GM12878 (cell line): Measurements from ENCODE around the gene MRPL33. TPM values are rescaled to one million over a fixed set of nuclear protein-coding genes. Genes with fewer than 3 reads are reported as not detected.

Source experiments
- ATAC-seq: fragments of 200-7000 bp; cut with Tn5 transposase; 3 replicates; pipeline ENCODE4 v1.9.1; 2020; ENCODE audit warnings: mild to moderate bottlenecking, moderate library complexity
- BruUV-seq: library from RNA; stranded (reverse); fragments of 400-500 nt; replicated peaks from 2 replicates; lab custom pipeline; 2021; lab: Mats Ljungman, UMichigan
- CTCF ChIA-PET: fragments of 300-600 bp; sonication (Branson Sonifier 250); formaldehyde crosslinking; extraction: SDS; loops from one replicate; lab custom pipeline; 2021; ENCODE audit warnings: inconsistent platforms; lab: Yijun Ruan, JAX
- POLR2A ChIA-PET: fragments of 350-600 bp; formaldehyde crosslinking; extraction: SDS; loops from one replicate; lab custom pipeline; 2021; ENCODE audit warnings: inconsistent platforms; lab: Charles Lee
- RAD21 ChIA-PET: fragments of 300-600 bp; sonication (Branson Sonifier 250); formaldehyde crosslinking; loops from one replicate; lab custom pipeline; 2023; ENCODE audit warnings: antibody characterized with exemption; ENCODE audit not compliant: unreplicated experiment; lab: Charles Lee
- SMC1A ChIA-PET: fragments of 300-600 bp; sonication (Branson Sonifier 250); formaldehyde crosslinking; loops from one replicate; lab custom pipeline; 2023; ENCODE audit not compliant: unreplicated experiment, uncharacterized antibody; lab: Charles Lee
- DNase-seq: peaks from one replicate; pipeline ENCODE4 v3.0.0-alpha.2; 2011; ENCODE audit warnings: low read depth, low spot score
- FAIRE-seq: peaks from 3 replicates; lab custom pipeline; 2011; peaks lifted over from hg19 to GRCh38; lab: Jason Lieb, UNC
- H2AFZ ChIP-seq: 2 replicates; pipeline ENCODE4 v1.6.0; 2011; ENCODE audit warnings: low read depth, low read length, control low read depth; ENCODE audit not compliant: control insufficient read depth
- H3K27ac ChIP-seq: 2 replicates; pipeline ENCODE4 v1.5.1; 2011; ENCODE audit warnings: control low read depth; ENCODE audit not compliant: control insufficient read depth, insufficient read depth
- H3K27me3 ChIP-seq, 2 experiments: replicated peaks in 1 of 2; 2 replicates each; pipeline versions ENCODE4 v1.6.0 to v1.6.1; 2011; ENCODE audit warnings: low read length in 1 of 2; ENCODE audit not compliant: control insufficient read depth in 2 of 2, insufficient read depth in 2 of 2
- H3K36me3 ChIP-seq, 2 experiments: 2 replicates each; pipeline ENCODE4 v1.5.1; 2011; ENCODE audit warnings: low read length in 1 of 2; ENCODE audit not compliant: control insufficient read depth in 2 of 2, insufficient read depth in 2 of 2
- H3K4me1 ChIP-seq: 2 replicates; pipeline ENCODE4 v1.6.1; 2011; ENCODE audit warnings: mild to moderate bottlenecking, low read length, moderate library complexity, mixed read lengths; ENCODE audit not compliant: control insufficient read depth, insufficient read depth
- H3K4me2 ChIP-seq: 2 replicates; pipeline ENCODE4 v1.6.0; 2011; ENCODE audit warnings: control low read depth; ENCODE audit not compliant: control insufficient read depth, insufficient read depth
- H3K4me3 ChIP-seq: fragments of 200-600 bp; sonication (generic); 2 replicates; pipeline ENCODE4 v1.5.1; 2016
- H3K79me2 ChIP-seq: 2 replicates; pipeline ENCODE4 v1.6.0; 2011; ENCODE audit warnings: low read length; ENCODE audit not compliant: control insufficient read depth, insufficient read depth
- H3K9ac ChIP-seq: 2 replicates; pipeline ENCODE4 v1.8.0; 2011; ENCODE audit warnings: low read length, control low read depth, mixed read lengths; ENCODE audit not compliant: control insufficient read depth, insufficient read depth
- H3K9me3 ChIP-seq: replicated peaks from 3 replicates; pipeline ENCODE4 v1.5.1; 2011; ENCODE audit warnings: mild to moderate bottlenecking, low read length; ENCODE audit not compliant: control insufficient read depth, insufficient read depth
- H4K20me1 ChIP-seq: 2 replicates; pipeline ENCODE4 v1.6.0; 2011; ENCODE audit not compliant: control insufficient read depth, insufficient read depth
- DPF2 ChIP-seq: fragments of 450-650 bp; IDR thresholded peaks from 2 replicates; pipeline ENCODE4 v1.6.1; 2017; ENCODE audit warnings: mild to moderate bottlenecking
- POLR2AphosphoS2 ChIP-seq: IDR thresholded peaks from 2 replicates; pipeline ENCODE4 v1.6.1; 2011; ENCODE audit warnings: low read depth, mild to moderate bottlenecking, low read length, improper control_type of control experiment, moderate library complexity
- POU2F2 ChIP-seq: IDR thresholded peaks from 3 replicates; pipeline ENCODE4 v1.6.1; 2011; ENCODE audit warnings: low read depth, mild to moderate bottlenecking, low read length, borderline replicate concordance
- RAD51 ChIP-seq: fragments of 450-650 bp; IDR thresholded peaks from 2 replicates; pipeline ENCODE4 v1.6.1; 2016; ENCODE audit warnings: moderate library complexity, mild to moderate bottlenecking, inconsistent platforms
- RELA ChIP-seq: fragments of 450-650 bp; IDR thresholded peaks from 2 replicates; pipeline ENCODE4 v1.8.0; 2014; ENCODE audit warnings: borderline replicate concordance; ENCODE audit not compliant: partially characterized antibody
- SMC3 ChIP-seq: IDR thresholded peaks from 2 replicates; pipeline ENCODE4 v1.6.1; 2011; ENCODE audit warnings: low read length, improper control_type of control experiment, borderline replicate concordance
- SUZ12 ChIP-seq: fragments of 200-600 bp; sonication (generic); IDR thresholded peaks from one replicate; pipeline ENCODE4 v1.6.1; 2018; ENCODE audit warnings: antibody characterized with exemption, mild to moderate bottlenecking; ENCODE audit not compliant: unreplicated experiment
- TCF7 ChIP-seq: IDR thresholded peaks from 2 replicates; pipeline ENCODE4 v1.6.1; 2014; ENCODE audit warnings: antibody characterized with exemption, borderline replicate concordance
- ZNF384 ChIP-seq: IDR thresholded peaks from 2 replicates; pipeline ENCODE4 v1.6.1; 2012; ENCODE audit warnings: low read depth, mild to moderate bottlenecking, low read length, improper control_type of control experiment, borderline replicate concordance
- whole genome bisulfite sequencing: methylation state at CpG from one replicate; pipeline ENCODE4 v1.1.6; 2016; ENCODE audit warnings: low lambda C conversion rate; ENCODE audit not compliant: insufficient replicate concordance, insufficient coverage; ENCODE audit errors: missing lambda C conversion rate; 5-methylcytosine and 5-hydroxymethylcytosine counted together
- in situ Hi-C: fragments of 300-500 bp; cut with MboI; formaldehyde crosslinking; loops from 9 replicates; pipeline ENCODE4 v1.14.3; 2018; ENCODE audit warnings: mixed read lengths
- intact Hi-C: fragments of 100-400 bp; cut with micrococcal nuclease; formaldehyde crosslinking; loops from one replicate; pipeline ENCODE4 v1.14.2; 2022; ENCODE audit not compliant: unreplicated experiment
- polyA plus RNA-seq, 11 experiments: library from polyadenylated mRNA; depleted of rRNA in 4 of 11; unstranded in 6 of 11; stranded (reverse) in 5 of 11; fragments of >200 nt; fragmentation: Nextera tagmentation in 4 of 11; fragmentation: Illumina TruSeq in 1 of 11; extraction: Ambion mirVana in 4 of 11; extraction: Trizol in 1 of 11; gene quantifications; 1 replicate in 1 of 11; 2 replicates in 10 of 11; pipeline versions ENCODE4 v1.2.1 to v1.2.3, GENCODE V29; 2011 to 2016; ENCODE audit warnings: inconsistent platforms in 2 of 11, missing spikeins in 2 of 11, low read depth in 1 of 11
- total RNA-seq, 4 experiments: library from RNA; depleted of rRNA in 3 of 4; stranded (reverse); fragments of >200 nt in 3 of 4; fragmentation: Illumina TruSeq in 1 of 4; extraction: Trizol in 1 of 4; gene quantifications; 2 replicates each; pipeline versions ENCODE4 v1.2.1 to v1.2.3, GENCODE V29; 2013 to 2021
- TF ChIP-seq, protein P1 (sequence below): fragments of 450-650 bp; formaldehyde crosslinking; IDR thresholded peaks from 2 replicates; pipeline ENCODE4 v1.5.0; 2022; ENCODE audit warnings: mild to moderate bottlenecking, missing genetic modification characterization
- TF ChIP-seq, protein P2 (sequence below): fragments of 450-650 bp; IDR thresholded peaks from 2 replicates; pipeline ENCODE4 v1.6.1; 2018; ENCODE audit warnings: borderline replicate concordance, mild to moderate bottlenecking; ENCODE audit not compliant: partially characterized antibody
- TF ChIP-seq, protein P3 (sequence below): IDR thresholded peaks from 2 replicates; pipeline ENCODE4 v1.6.1; 2012; ENCODE audit warnings: low read depth, low read length, improper control_type of control experiment
- TF ChIP-seq, protein P4 (sequence below): IDR thresholded peaks from 2 replicates; pipeline ENCODE4 v1.6.1; 2011; ENCODE audit warnings: low read depth, low read length, improper control_type of control experiment, borderline replicate concordance

Gene MRPL33
- total and polyA plus RNA-seq, 10 of the 15 experiments (the other 5 are each of a cell fraction or from before 2014, with no cell fraction given): 50.1 to 318 (median 160) TPM

DNA sequence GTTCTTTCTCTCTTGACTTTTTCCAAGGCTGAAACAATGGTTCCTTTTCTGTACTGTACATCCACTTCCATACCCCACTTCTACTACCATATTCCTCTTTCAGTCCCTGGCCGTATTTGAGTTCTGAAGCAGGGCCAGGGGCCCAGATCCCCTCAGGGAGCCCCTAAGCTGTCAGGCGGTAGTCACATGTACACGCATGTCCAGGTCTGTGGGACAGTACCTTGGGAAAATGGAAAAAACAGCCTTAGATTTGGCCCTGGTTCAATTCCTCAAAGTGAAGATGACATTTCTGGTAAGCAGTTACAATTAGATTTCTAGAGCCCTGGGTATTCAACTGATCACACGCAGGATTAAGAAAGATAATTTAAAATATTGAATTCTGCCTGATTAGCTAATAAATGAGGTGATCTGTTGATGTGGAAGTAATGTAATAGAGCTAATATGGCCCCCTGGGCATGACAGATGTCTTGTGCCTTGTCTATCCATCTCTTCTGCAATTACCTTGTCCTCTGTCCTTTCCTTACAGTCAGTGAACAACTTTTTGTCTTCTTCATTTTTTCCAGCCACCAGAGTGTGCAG lies 44.4 kb downstream of the MRPL33 start (continued):
- TF ChIP-seq, protein P1, sequence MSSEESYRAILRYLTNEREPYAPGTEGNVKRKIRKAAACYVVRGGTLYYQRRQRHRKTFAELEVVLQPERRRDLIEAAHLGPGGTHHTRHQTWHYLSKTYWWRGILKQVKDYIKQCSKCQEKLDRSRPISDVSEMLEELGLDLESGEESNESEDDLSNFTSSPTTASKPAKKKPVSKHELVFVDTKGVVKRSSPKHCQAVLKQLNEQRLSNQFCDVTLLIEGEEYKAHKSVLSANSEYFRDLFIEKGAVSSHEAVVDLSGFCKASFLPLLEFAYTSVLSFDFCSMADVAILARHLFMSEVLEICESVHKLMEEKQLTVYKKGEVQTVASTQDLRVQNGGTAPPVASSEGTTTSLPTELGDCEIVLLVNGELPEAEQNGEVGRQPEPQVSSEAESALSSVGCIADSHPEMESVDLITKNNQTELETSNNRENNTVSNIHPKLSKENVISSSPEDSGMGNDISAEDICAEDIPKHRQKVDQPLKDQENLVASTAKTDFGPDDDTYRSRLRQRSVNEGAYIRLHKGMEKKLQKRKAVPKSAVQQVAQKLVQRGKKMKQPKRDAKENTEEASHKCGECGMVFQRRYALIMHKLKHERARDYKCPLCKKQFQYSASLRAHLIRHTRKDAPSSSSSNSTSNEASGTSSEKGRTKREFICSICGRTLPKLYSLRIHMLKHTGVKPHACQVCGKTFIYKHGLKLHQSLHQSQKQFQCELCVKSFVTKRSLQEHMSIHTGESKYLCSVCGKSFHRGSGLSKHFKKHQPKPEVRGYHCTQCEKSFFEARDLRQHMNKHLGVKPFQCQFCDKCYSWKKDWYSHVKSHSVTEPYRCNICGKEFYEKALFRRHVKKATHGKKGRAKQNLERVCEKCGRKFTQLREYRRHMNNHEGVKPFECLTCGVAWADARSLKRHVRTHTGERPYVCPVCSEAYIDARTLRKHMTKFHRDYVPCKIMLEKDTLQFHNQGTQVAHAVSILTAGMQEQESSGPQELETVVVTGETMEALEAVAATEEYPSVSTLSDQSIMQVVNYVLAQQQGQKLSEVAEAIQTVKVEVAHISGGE (CRISPR knock-in tag): no peak
- no peak for TF ChIP-seq RELA
- TF ChIP-seq DPF2: no peak
- TF ChIP-seq, protein P2, sequence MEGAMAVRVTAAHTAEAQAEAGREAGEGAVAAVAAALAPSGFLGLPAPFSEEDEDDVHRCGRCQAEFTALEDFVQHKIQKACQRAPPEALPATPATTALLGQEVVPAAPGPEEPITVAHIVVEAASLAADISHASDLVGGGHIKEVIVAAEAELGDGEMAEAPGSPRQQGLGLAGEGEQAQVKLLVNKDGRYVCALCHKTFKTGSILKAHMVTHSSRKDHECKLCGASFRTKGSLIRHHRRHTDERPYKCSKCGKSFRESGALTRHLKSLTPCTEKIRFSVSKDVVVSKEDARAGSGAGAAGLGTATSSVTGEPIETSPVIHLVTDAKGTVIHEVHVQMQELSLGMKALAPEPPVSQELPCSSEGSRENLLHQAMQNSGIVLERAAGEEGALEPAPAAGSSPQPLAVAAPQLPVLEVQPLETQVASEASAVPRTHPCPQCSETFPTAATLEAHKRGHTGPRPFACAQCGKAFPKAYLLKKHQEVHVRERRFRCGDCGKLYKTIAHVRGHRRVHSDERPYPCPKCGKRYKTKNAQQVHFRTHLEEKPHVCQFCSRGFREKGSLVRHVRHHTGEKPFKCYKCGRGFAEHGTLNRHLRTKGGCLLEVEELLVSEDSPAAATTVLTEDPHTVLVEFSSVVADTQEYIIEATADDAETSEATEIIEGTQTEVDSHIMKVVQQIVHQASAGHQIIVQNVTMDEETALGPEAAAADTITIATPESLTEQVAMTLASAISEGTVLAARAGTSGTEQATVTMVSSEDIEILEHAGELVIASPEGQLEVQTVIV: no peak
- TF ChIP-seq POU2F2: no peak
- TF ChIP-seq, all 136 proteins: peak for 0

DNA sequence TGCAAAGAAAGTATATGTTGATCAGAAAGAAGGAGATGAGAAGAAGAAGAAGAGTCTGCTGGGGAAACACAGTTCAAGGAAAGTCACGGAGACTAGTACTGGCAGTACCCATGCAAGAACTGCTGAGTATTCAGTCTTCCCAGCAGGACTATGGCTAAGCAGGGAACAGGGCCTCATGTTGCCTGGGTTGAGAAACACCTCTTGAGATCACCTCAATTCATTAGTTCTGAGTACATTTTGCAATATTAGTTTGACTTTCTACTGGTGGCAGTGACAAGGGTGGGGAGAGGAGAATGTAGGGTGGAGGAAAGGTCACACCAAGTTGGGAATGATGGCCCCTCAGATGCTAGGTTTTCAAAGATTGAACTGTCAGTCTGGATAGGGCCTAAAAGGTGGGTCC lies 50.5 kb downstream of the MRPL33 start:
- ATAC-seq (no peak), FAIRE-seq (no peak), DNase-seq (no peak)
- 67% methylated on average over 1 of the region's 1 CpG for WGBS
- H3K27me3 ChIP-seq: no peaks in the 10 kb centered on the region; a peak in 1 of 4 replicates
- BruUV-seq: no TSS peak
- H3K4me2 ChIP-seq: no peak overlapping the region
- no peak overlapping the region for H2AFZ ChIP-seq
- in situ Hi-C loops (no loop called here), intact Hi-C loops (no loop called here)
- H4K20me1 ChIP-seq: no peaks in the 10 kb centered on the region
- H3K36me3 ChIP-seq: no peaks in the 10 kb centered on the region
- no peak overlapping the region for H3K4me3 ChIP-seq
- H3K9me3 ChIP-seq: no peaks in the 10 kb centered on the region; the same call in 1 of the 3 replicates
- no peaks in the 10 kb centered on the region for H3K4me1 ChIP-seq
- no peaks in the 10 kb centered on the region for H3K79me2 ChIP-seq
- no peak overlapping the region for H3K9ac ChIP-seq
- ChIA-PET CTCF (no interaction called here), POLR2A (no interaction called here), SMC1A (no interaction called here), RAD21 (no interaction called here)
- H3K27ac ChIP-seq: no peak overlapping the region
- TF ChIP-seq DPF2 (no peak), SMC3 (no peak), SUZ12 (no peak), ZNF384 (no peak), TCF7 (no peak), POLR2AphosphoS2 (no peak), RAD51 (no peak)
- TF ChIP-seq, protein P3, sequence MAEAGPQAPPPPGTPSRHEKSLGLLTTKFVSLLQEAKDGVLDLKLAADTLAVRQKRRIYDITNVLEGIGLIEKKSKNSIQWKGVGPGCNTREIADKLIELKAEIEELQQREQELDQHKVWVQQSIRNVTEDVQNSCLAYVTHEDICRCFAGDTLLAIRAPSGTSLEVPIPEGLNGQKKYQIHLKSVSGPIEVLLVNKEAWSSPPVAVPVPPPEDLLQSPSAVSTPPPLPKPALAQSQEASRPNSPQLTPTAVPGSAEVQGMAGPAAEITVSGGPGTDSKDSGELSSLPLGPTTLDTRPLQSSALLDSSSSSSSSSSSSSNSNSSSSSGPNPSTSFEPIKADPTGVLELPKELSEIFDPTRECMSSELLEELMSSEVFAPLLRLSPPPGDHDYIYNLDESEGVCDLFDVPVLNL: no peak
- TF ChIP-seq, protein P4, sequence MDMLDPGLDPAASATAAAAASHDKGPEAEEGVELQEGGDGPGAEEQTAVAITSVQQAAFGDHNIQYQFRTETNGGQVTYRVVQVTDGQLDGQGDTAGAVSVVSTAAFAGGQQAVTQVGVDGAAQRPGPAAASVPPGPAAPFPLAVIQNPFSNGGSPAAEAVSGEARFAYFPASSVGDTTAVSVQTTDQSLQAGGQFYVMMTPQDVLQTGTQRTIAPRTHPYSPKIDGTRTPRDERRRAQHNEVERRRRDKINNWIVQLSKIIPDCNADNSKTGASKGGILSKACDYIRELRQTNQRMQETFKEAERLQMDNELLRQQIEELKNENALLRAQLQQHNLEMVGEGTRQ: no peak
